Spleen (tissue), 11 donors: ENCODE measurements around the gene HAL. TPM values are rescaled to one million over a fixed set of nuclear protein-coding genes. Genes with fewer than 3 reads are reported as not detected.

ENCODE experiments used
- DNase-seq: peaks from one replicate; pipeline ENCODE4 v3.0.0-alpha.2; 2020
- H3K27ac ChIP-seq, 8 donors: fragments of 200-600 bp; sonication (generic) in 7 of 8; 1 replicate in 4 of 8; 2 replicates in 4 of 8; pipeline versions ENCODE4 v1.5.0 to v1.8.0; 2016 to 2021; ENCODE audit warnings: inconsistent platforms in 4 of 8, mild to moderate bottlenecking in 4 of 8, moderate library complexity in 1 of 8
- H3K27me3 ChIP-seq, 7 donors: fragments of 200-600 bp; sonication (generic) in 6 of 7; replicated peaks in 1 of 7; 1 replicate in 4 of 7; 2 replicates in 3 of 7; pipeline versions ENCODE4 v1.5.0 to v1.8.0; 2016 to 2021; ENCODE audit warnings: inconsistent platforms in 3 of 7, mild to moderate bottlenecking in 1 of 7
- H3K36me3 ChIP-seq, 6 donors: fragments of 200-600 bp; sonication (generic) in 5 of 6; 1 replicate in 4 of 6; 2 replicates in 2 of 6; pipeline versions ENCODE4 v1.5.0 to v1.8.0; 2016 to 2021; ENCODE audit warnings: inconsistent platforms in 2 of 6
- H3K4me1 ChIP-seq, 6 donors: fragments of 200-600 bp; sonication (generic) in 5 of 6; 1 replicate in 3 of 6; 2 replicates in 3 of 6; pipeline versions ENCODE4 v1.5.0 to v1.8.0; 2016 to 2021; ENCODE audit warnings: inconsistent platforms in 3 of 6
- H3K4me3 ChIP-seq, 8 donors: fragments of 200-600 bp; sonication (generic) in 7 of 8; 1 replicate in 4 of 8; 2 replicates in 4 of 8; pipeline versions ENCODE4 v1.5.0 to v1.8.0; 2016 to 2021; ENCODE audit warnings: inconsistent platforms in 4 of 8, mild to moderate bottlenecking in 4 of 8, moderate library complexity in 2 of 8
- H3K9me3 ChIP-seq, 8 donors: fragments of 200-600 bp; sonication (generic) in 7 of 8; 1 replicate in 4 of 8; 2 replicates in 4 of 8; pipeline versions ENCODE4 v1.5.0 to v1.8.0; 2016 to 2021; ENCODE audit warnings: inconsistent platforms in 4 of 8
- CTCF ChIP-seq, 11 experiments: fragments of 200-600 bp in 7 of 11; fragments of 450-650 bp in 4 of 11; sonication (generic) in 4 of 11; IDR thresholded peaks in 8 of 11; conservative IDR thresholded peaks in 3 of 11; 1 replicate in 7 of 11; 2 replicates in 4 of 11; pipeline versions ENCODE4 v1.4.0 to v1.8.0; 2016 to 2021; ENCODE audit warnings: antibody characterized with exemption in 11 of 11, inconsistent platforms in 4 of 11, mild to moderate bottlenecking in 1 of 11
- POLR2A ChIP-seq, 3 donors: fragments of 450-650 bp; IDR thresholded peaks; one replicate each; pipeline ENCODE4 v1.5.1; 2017; ENCODE audit warnings: antibody characterized with exemption in 3 of 3, mild to moderate bottlenecking in 1 of 3
- POLR2AphosphoS5 ChIP-seq, 3 donors: sonication (generic); formaldehyde crosslinking; IDR thresholded peaks; one replicate each; pipeline ENCODE4 v1.5.1; 2017; ENCODE audit warnings: antibody characterized with exemption in 3 of 3
- WGBS, 5 donors: extraction: QIAGEN DNeasy Blood & Tissue Kit in 3 of 5; methylation state at CpG; one replicate each; pipeline versions ENCODE4 v1.1.5 to v1.1.7; 2013 to 2018; 5-methylcytosine and 5-hydroxymethylcytosine counted together
- intact Hi-C: fragments of 100-400 bp; cut with DNase I; formaldehyde crosslinking; loops from one replicate; pipeline ENCODE4 v1.15.0; 2023; ENCODE audit warnings: low total_unique reads
- polyA plus RNA-seq, 3 donors: library from polyadenylated mRNA; stranded (reverse); fragments of 200-250 nt; gene quantifications; one replicate each; pipeline ENCODE4 v1.2.1, GENCODE V29; 2013
- total RNA-seq, 7 donors: library from RNA; depleted of rRNA in 3 of 7; stranded (reverse); fragments of >200 nt in 3 of 7; fragmentation: NEBNext Ultra II Directional in 4 of 7; extraction: Animal tissue kit (Norgen Biotek cat#: 25700) in 4 of 7; gene quantifications; one replicate each; pipeline versions ENCODE4 v1.1.0 to v1.2.1, GENCODE V29; 2016 to 2021
- donor health status: healthy with polysubstance abuse.
- donor health status: DM: no; HTN: no; CAD: no; lungs with moderate emphysema.
- donor health status: DM: no; HTN: no; CAD: no.
- donor health status: Bipolar disorder and iron deficiency.
- donor health status: healthy.
- donor health status: DM: no; HTN: no; CAD: no.
- donor health status: DM: yes; HTN: yes; CAD: no.

The HAL gene
- total and polyA plus RNA-seq, 10 donors = 0.24 to 27.3 (median 9.4) TPM

- no peaks in the 10 kb centered on the region for H3K27me3 ChIP-seq
- intact Hi-C loops = no loop called here
- peak; percentile 85 for DNase-seq
- H3K4me1 ChIP-seq = peaks cover 20 to 59% (median 55%) of the 10 kb centered on the region in 6 donors
- no peaks in the 10 kb centered on the region for H3K9me3 ChIP-seq
- H3K4me3 ChIP-seq = no peak overlapping the region
- WGBS, 5 donors = 47 to 64% (median 53%) methylated on average over 10 of the region's 10 CpGs
- TF ChIP-seq CTCF (IDR thresholded peaks at IDR 0.05 in 8 of 11, conservative IDR thresholded peaks at IDR 0.05 in 3 of 11) (no peak), POLR2AphosphoS5 (IDR thresholded peaks at IDR 0.05) (no peak), POLR2A (IDR thresholded peaks at IDR 0.05) (no peak)
- no peaks in the 10 kb centered on the region for H3K36me3 ChIP-seq
- peak overlapping the region in 7 of 8 donors; percentile 23 to 86 (median 77) for H3K27ac ChIP-seq
Measured at GRCh38 chr12:96044017-96044942, 48.1 kb upstream of the HAL start.

DNA sequence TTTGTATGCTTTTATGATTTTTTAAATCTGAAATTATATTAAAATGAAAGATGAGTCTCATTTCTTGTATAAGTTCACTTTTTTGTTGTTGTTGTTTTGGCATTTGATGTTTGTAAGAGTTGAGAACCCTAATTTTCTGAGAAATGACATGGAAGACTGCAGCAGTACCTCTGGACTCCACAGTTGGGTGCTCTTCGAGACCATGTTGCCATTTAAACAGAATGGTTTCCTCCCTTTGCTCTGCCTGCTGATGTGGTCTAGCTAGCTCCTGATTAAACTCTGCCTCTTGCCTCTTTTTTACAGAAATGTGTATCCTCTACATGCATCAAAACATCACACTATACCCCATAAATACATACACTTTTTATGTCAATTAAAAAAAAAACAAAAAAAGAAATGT, 45.0 kb upstream of the HAL start:
- no peak overlapping the region for H3K4me3 ChIP-seq
- no peak for DNase-seq
- H3K27me3 ChIP-seq = no peaks in the 10 kb centered on the region
- no peaks in the 10 kb centered on the region for H3K36me3 ChIP-seq
- intact Hi-C loops = no loop called here
- H3K27ac ChIP-seq = no peak overlapping the region
- TF ChIP-seq POLR2AphosphoS5 (IDR thresholded peaks at IDR 0.05) (no peak), CTCF (IDR thresholded peaks at IDR 0.05 in 8 of 11, conservative IDR thresholded peaks at IDR 0.05 in 3 of 11) (no peak), POLR2A (IDR thresholded peaks at IDR 0.05) (no peak)
- H3K4me1 ChIP-seq = peaks cover 13 to 41% (median 29%) of the 10 kb centered on the region in 6 donors
- H3K9me3 ChIP-seq = peaks cover 0 to 6% (median 0%) of the 10 kb centered on the region in 8 donors
- 72 to 91% (median 86%) methylated on average over 1 of the region's 1 CpG for WGBS, 5 donors

DNA sequence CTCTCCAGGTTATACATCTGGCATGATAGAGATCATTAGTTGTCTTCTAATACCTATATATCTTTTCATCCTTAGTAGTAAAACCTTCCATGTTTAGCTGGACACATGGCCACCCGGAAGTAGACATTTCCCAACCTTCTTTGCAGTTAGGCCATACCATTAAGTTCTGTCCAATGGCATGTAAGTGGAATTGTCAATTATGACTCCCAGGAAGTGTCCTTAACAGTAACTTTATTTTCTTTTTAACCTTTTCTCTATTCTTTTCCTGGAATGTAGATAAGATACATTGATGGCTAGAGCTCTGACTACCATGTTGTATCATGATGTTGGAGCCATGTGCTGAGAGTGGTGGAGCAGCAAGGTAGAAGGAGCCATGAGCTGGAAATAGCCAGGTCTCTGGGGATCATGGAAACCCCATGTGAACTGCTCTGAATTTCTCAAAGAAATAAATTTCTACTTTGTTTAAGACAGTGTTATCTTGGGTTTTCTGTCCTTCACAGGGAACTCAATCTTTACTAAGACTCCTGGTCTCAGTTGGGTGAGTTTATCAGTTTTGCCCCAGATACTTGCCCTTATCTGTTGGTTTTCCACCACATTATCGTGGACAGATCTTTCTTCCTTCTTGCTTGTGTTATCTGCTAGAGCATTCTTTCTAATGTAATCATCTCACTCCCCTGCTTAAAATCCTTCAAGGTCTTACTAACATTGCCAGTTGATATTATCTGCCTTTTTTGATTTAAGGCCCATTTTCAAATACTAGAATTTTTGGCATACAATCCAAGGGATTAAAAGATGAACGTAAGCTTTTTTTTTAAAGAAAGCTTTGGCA, 44.4 kb upstream of the HAL start:
- Histone ChIP-seq H3K36me3 (no peaks in the 10 kb centered on the region), H3K9me3 (peaks cover 0 to 6% (median 0%) of the 10 kb centered on the region in 8 donors), H3K4me1 (peaks cover 10 to 38% (median 26%) of the 10 kb centered on the region in 6 donors), H3K27ac (peak overlapping the region in 4 of 8 donors; percentile 60 to 94 (median 82)), H3K27me3 (no peaks in the 10 kb centered on the region), H3K4me3 (no peak overlapping the region)
- WGBS, 5 donors = 41 to 81% (median 61%) methylated on average over 3 of the region's 3 CpGs
- intact Hi-C loops = no loop called here
- DNase-seq = no peak
- TF ChIP-seq CTCF (IDR thresholded peaks at IDR 0.05 in 8 of 11, conservative IDR thresholded peaks at IDR 0.05 in 3 of 11) = no peak
- no peak for TF ChIP-seq POLR2AphosphoS5 (IDR thresholded peaks at IDR 0.05)
- TF ChIP-seq POLR2A (IDR thresholded peaks at IDR 0.05) = no peak
